WTC11 (cell line): Measurements from ENCODE around the gene DGKZ. TPM values are rescaled to one million over a fixed set of nuclear protein-coding genes. Genes with fewer than 3 reads are reported as not detected.

ENCODE experiments used
- ATAC-seq: fragments of 200-7000 bp; cut with Tn5 transposase; 2 replicates; pipeline ENCODE4 v1.10.0; 2021; ENCODE audit warnings: mild to moderate bottlenecking, moderate library complexity
- CTCF ChIA-PET: fragments of 300-600 bp; sonication (Branson Sonifier 250); formaldehyde crosslinking; loops from one replicate; lab custom pipeline; 2021; ENCODE audit warnings: antibody characterized with exemption; lab: Charles Lee
- POLR2A ChIA-PET: fragments of 350-600 bp; sonication (Branson Sonifier 250); formaldehyde crosslinking; loops from one replicate; lab custom pipeline; 2021; ENCODE audit warnings: antibody characterized with exemption; lab: Charles Lee
- DNase-seq: peaks from one replicate; pipeline ENCODE4 v3.0.0; 2021; ENCODE audit warnings: low spot score
- H3K27ac Mint-ChIP-seq: 2 replicates; pipeline ENCODE4 v1.8.0; 2021; ENCODE audit warnings: mixed read lengths
- H3K27me3 Mint-ChIP-seq: 2 replicates; pipeline ENCODE4 v1.8.0; 2021; ENCODE audit warnings: low read depth, mild to moderate bottlenecking, moderate library complexity, mixed read lengths
- H3K36me3 Mint-ChIP-seq: 2 replicates; pipeline ENCODE4 v1.8.0; 2021; ENCODE audit warnings: mixed read lengths
- H3K4me1 Mint-ChIP-seq: 2 replicates; pipeline ENCODE4 v1.8.0; 2022; ENCODE audit warnings: mixed read lengths
- H3K4me3 Mint-ChIP-seq: 2 replicates; pipeline ENCODE4 v1.8.0; 2021; ENCODE audit warnings: mild to moderate bottlenecking, moderate library complexity, mixed read lengths
- H3K9me3 Mint-ChIP-seq: 2 replicates; pipeline ENCODE4 v1.8.0; 2021; ENCODE audit warnings: mixed read lengths
- ATF1 ChIP-seq: sonication (generic); formaldehyde crosslinking; IDR thresholded peaks from 2 replicates; pipeline ENCODE4 v1.8.1; 2023; ENCODE audit warnings: mild to moderate bottlenecking, moderate library complexity, missing genetic modification reagents
- ATF3 ChIP-seq: sonication (generic); formaldehyde crosslinking; conservative IDR thresholded peaks from 2 replicates; pipeline ENCODE4 v1.8.1; 2022; ENCODE audit warnings: mild to moderate bottlenecking, missing genetic modification reagents
- CBFB ChIP-seq: sonication (generic); formaldehyde crosslinking; IDR thresholded peaks from 2 replicates; pipeline ENCODE4 v1.8.1; 2022; ENCODE audit warnings: mild to moderate bottlenecking, low read depth, missing genetic modification reagents
- ETV6 ChIP-seq: sonication (generic); formaldehyde crosslinking; IDR thresholded peaks from 2 replicates; pipeline ENCODE4 v1.8.1; 2022; ENCODE audit warnings: mild to moderate bottlenecking, missing genetic modification reagents
- HMGXB4 ChIP-seq: sonication (generic); formaldehyde crosslinking; IDR thresholded peaks from 2 replicates; pipeline ENCODE4 v1.8.1; 2023; ENCODE audit warnings: mild to moderate bottlenecking, moderate library complexity, missing genetic modification reagents
- IRF2 ChIP-seq: sonication (generic); formaldehyde crosslinking; IDR thresholded peaks from 2 replicates; pipeline ENCODE4 v1.8.0; 2022; ENCODE audit warnings: low read depth, missing genetic modification reagents, borderline replicate concordance
- RORB ChIP-seq: fragments of 250-450 bp; sonication (Bioruptor Pico); IDR thresholded peaks from 2 replicates; pipeline ENCODE4 v1.9.0; 2021; ENCODE audit warnings: mild to moderate bottlenecking
- SOX15 ChIP-seq: fragments of 250-450 bp; sonication (Bioruptor Pico); IDR thresholded peaks from 2 replicates; pipeline ENCODE4 v1.9.0; 2021; ENCODE audit warnings: mild to moderate bottlenecking
- ZNF138 ChIP-seq: sonication (generic); formaldehyde crosslinking; conservative IDR thresholded peaks from 2 replicates; pipeline ENCODE4 v1.8.1; 2022; ENCODE audit warnings: mild to moderate bottlenecking, moderate library complexity, missing genetic modification reagents
- ZNF232 ChIP-seq: sonication (generic); formaldehyde crosslinking; IDR thresholded peaks from 2 replicates; pipeline ENCODE4 v1.8.0; 2022; ENCODE audit warnings: mild to moderate bottlenecking, missing genetic modification reagents
- ZNF423 ChIP-seq: fragments of 250-450 bp; sonication (Bioruptor Pico); IDR thresholded peaks from 2 replicates; pipeline ENCODE4 v2.1.2; 2022; ENCODE audit warnings: mild to moderate bottlenecking, moderate library complexity
- total RNA-seq: library from RNA; stranded (reverse); gene quantifications from 3 replicates; pipeline ENCODE4 v1.2.3, GENCODE V29; 2021
- TF ChIP-seq, protein P1 (sequence below): sonication (generic); formaldehyde crosslinking; IDR thresholded peaks from 2 replicates; pipeline ENCODE4 v1.8.0; 2022; ENCODE audit warnings: mild to moderate bottlenecking, missing genetic modification reagents
- TF ChIP-seq, protein P2 (sequence below): fragments of 200-600 bp; IDR thresholded peaks from 2 replicates; pipeline ENCODE4 v1.8.0; 2022; ENCODE audit warnings: antibody characterized with exemption
- TF ChIP-seq, protein P3 (sequence below): sonication (generic); formaldehyde crosslinking; IDR thresholded peaks from 2 replicates; pipeline ENCODE4 v1.8.0; 2022; ENCODE audit warnings: missing genetic modification reagents
- TF ChIP-seq, protein P4 (sequence below): sonication (generic); formaldehyde crosslinking; IDR thresholded peaks from 2 replicates; pipeline ENCODE4 v1.8.1; 2023; ENCODE audit warnings: mild to moderate bottlenecking, missing genetic modification reagents
- TF ChIP-seq, protein P5 (sequence below): sonication (generic); formaldehyde crosslinking; IDR thresholded peaks from 2 replicates; pipeline ENCODE4 v1.8.1; 2022; ENCODE audit warnings: missing genetic modification reagents, borderline replicate concordance

The DGKZ gene
- total RNA-seq, 1 experiment from 2014 or later: 139 TPM

DNA sequence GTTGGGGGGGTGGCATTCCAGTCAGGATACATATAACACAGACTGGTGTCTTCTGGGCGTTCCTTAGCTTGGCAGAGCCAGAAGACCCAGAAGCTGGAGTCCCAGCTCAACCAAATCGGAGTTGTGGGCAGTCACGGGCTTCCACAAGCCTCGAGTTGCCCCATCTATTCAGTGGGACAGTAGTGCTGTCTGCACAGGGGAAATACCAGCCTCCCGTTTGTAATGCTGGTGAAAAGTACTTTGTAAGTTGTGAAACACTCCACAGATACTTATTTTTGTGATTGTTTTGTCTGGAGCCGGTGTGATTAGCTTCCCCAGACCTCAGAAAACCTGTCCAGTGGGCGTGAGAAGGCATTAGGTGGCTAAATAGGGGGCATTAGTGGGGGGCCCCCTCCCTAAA, 13.6 kb downstream of the DGKZ start (continued):
- TF ChIP-seq ATF3 (CRISPR knock-in tag): no peak
- TF ChIP-seq ATF1 (CRISPR knock-in tag): no peak
- TF ChIP-seq ETV6 (CRISPR knock-in tag): no peak
- TF ChIP-seq, protein P1, sequence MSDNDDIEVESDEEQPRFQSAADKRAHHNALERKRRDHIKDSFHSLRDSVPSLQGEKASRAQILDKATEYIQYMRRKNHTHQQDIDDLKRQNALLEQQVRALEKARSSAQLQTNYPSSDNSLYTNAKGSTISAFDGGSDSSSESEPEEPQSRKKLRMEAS (CRISPR knock-in tag): no peak
- TF ChIP-seq ZNF138 (CRISPR knock-in tag): no peak
- no peak for TF ChIP-seq HMGXB4

GRCh38 chr11:46361283-46362155, 14.3 kb downstream of the DGKZ start:
- H3K9me3 Mint-ChIP-seq: no peaks in the 10 kb centered on the region
- peaks cover 34% of the 10 kb centered on the region for H3K4me1 Mint-ChIP-seq
- ATAC-seq: peak; percentile 23
- no peak for DNase-seq
- ChIA-PET CTCF (interaction anchor here (0.8 to 11.8 kb wide), 12 partner anchors 8 to 53 kb away, joined by 3 to 231 read pairs (median 3); partner anchors contain the start of gene DGKZ), POLR2A (interaction anchor here (0.6 to 1.4 kb wide), 3 partner anchors 10 to 896 kb away, joined by 3 read pairs; no protein-coding TSS in a partner anchor)
- TF ChIP-seq, protein P2, sequence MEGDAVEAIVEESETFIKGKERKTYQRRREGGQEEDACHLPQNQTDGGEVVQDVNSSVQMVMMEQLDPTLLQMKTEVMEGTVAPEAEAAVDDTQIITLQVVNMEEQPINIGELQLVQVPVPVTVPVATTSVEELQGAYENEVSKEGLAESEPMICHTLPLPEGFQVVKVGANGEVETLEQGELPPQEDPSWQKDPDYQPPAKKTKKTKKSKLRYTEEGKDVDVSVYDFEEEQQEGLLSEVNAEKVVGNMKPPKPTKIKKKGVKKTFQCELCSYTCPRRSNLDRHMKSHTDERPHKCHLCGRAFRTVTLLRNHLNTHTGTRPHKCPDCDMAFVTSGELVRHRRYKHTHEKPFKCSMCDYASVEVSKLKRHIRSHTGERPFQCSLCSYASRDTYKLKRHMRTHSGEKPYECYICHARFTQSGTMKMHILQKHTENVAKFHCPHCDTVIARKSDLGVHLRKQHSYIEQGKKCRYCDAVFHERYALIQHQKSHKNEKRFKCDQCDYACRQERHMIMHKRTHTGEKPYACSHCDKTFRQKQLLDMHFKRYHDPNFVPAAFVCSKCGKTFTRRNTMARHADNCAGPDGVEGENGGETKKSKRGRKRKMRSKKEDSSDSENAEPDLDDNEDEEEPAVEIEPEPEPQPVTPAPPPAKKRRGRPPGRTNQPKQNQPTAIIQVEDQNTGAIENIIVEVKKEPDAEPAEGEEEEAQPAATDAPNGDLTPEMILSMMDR: no peak
- no peak for TF ChIP-seq ZNF423 (CRISPR knock-in tag)
- TF ChIP-seq, protein P3, sequence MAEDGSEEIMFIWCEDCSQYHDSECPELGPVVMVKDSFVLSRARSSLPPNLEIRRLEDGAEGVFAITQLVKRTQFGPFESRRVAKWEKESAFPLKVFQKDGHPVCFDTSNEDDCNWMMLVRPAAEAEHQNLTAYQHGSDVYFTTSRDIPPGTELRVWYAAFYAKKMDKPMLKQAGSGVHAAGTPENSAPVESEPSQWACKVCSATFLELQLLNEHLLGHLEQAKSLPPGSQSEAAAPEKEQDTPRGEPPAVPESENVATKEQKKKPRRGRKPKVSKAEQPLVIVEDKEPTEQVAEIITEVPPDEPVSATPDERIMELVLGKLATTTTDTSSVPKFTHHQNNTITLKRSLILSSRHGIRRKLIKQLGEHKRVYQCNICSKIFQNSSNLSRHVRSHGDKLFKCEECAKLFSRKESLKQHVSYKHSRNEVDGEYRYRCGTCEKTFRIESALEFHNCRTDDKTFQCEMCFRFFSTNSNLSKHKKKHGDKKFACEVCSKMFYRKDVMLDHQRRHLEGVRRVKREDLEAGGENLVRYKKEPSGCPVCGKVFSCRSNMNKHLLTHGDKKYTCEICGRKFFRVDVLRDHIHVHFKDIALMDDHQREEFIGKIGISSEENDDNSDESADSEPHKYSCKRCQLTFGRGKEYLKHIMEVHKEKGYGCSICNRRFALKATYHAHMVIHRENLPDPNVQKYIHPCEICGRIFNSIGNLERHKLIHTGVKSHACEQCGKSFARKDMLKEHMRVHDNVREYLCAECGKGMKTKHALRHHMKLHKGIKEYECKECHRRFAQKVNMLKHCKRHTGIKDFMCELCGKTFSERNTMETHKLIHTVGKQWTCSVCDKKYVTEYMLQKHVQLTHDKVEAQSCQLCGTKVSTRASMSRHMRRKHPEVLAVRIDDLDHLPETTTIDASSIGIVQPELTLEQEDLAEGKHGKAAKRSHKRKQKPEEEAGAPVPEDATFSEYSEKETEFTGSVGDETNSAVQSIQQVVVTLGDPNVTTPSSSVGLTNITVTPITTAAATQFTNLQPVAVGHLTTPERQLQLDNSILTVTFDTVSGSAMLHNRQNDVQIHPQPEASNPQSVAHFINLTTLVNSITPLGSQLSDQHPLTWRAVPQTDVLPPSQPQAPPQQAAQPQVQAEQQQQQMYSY (CRISPR knock-in tag): no peak
- H3K27me3 Mint-ChIP-seq: no peaks in the 10 kb centered on the region
- H3K4me3 Mint-ChIP-seq: no peak overlapping the region
- peaks cover 2% of the 10 kb centered on the region; the same call in 1 of the 2 replicates for H3K36me3 Mint-ChIP-seq
- peak overlapping the region; percentile 80; the same call in 1 of the 2 replicates for H3K27ac Mint-ChIP-seq

DNA sequence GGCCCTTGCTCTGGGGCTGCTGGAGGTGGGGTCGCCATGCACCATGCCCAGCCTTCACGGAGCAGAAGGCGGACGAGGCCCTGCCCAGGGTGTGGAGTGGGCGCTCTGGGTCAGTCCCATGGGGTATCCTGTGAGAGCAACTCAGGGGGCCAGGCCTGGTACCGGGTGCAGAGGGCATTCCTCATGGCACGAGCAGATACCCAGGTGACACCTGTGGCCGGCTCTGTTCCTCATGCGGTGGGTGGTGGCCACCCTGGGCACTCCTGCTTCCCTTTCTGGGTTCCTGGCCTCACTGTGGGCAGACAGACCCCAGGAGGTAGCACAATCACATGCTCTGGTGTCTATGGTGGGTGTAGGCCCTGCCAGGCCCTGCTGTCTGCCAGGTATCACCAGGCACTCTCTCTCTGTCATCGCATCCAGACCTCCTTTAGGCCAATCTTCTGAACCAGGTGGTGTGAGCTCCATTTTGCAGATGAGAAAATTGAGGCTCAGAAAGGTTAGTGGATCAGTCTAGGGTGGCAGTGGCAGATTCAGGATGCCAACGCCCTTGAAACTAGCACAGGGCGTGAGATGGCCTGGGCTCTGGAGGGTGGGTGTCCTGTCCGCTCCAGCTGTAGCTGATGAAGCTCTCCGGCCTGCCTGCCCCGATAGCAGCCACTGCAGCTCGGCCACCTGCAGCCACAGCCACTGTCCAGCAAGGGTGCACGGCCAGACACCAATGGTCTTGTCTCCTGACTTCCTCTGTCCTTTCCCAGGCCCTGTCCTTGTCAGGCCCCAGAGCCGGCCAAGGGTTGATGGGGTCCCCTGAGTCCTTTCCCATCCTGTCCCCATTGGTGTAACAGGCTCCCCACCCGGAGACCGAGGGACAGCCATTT, 15.1 kb downstream of the DGKZ start:
- peaks cover 32% of the 10 kb centered on the region for H3K4me1 Mint-ChIP-seq
- H3K27me3 Mint-ChIP-seq: no peaks in the 10 kb centered on the region
- CTCF ChIA-PET: interaction anchor here (1.0 to 11.8 kb wide), 4 partner anchors 10 to 21 kb away, joined by 3 to 231 read pairs (median 4); no protein-coding TSS in a partner anchor
- DNase-seq: no peak
- no peak overlapping the region for H3K4me3 Mint-ChIP-seq
- peaks cover 2% of the 10 kb centered on the region; the same call in 1 of the 2 replicates for H3K36me3 Mint-ChIP-seq
- H3K27ac Mint-ChIP-seq: peak overlapping the region; percentile 85
- no peaks in the 10 kb centered on the region for H3K9me3 Mint-ChIP-seq
- POLR2A ChIA-PET: interaction anchor here (0.6 kb wide), 1 partner anchor 895 kb away, joined by 3 read pairs; no protein-coding TSS in a partner anchor
- ATAC-seq: no peak
- TF ChIP-seq CBFB (CRISPR knock-in tag) (no peak), SOX15 (CRISPR knock-in tag) (no peak), ETV6 (CRISPR knock-in tag) (no peak), ZNF232 (CRISPR knock-in tag) (no peak), ATF1 (CRISPR knock-in tag) (no peak), IRF2 (CRISPR knock-in tag) (no peak), RORB (CRISPR knock-in tag) (no peak)
- TF ChIP-seq, protein P4, sequence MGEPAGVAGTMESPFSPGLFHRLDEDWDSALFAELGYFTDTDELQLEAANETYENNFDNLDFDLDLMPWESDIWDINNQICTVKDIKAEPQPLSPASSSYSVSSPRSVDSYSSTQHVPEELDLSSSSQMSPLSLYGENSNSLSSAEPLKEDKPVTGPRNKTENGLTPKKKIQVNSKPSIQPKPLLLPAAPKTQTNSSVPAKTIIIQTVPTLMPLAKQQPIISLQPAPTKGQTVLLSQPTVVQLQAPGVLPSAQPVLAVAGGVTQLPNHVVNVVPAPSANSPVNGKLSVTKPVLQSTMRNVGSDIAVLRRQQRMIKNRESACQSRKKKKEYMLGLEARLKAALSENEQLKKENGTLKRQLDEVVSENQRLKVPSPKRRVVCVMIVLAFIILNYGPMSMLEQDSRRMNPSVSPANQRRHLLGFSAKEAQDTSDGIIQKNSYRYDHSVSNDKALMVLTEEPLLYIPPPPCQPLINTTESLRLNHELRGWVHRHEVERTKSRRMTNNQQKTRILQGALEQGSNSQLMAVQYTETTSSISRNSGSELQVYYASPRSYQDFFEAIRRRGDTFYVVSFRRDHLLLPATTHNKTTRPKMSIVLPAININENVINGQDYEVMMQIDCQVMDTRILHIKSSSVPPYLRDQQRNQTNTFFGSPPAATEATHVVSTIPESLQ: no peak
- TF ChIP-seq, protein P5, sequence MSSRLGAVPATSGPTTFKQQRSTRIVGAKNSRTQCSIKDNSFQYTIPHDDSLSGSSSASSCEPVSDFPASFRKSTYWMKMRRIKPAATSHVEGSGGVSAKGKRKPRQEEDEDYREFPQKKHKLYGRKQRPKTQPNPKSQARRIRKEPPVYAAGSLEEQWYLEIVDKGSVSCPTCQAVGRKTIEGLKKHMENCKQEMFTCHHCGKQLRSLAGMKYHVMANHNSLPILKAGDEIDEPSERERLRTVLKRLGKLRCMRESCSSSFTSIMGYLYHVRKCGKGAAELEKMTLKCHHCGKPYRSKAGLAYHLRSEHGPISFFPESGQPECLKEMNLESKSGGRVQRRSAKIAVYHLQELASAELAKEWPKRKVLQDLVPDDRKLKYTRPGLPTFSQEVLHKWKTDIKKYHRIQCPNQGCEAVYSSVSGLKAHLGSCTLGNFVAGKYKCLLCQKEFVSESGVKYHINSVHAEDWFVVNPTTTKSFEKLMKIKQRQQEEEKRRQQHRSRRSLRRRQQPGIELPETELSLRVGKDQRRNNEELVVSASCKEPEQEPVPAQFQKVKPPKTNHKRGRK (CRISPR knock-in tag): no peak
